Measurements from ENCODE around the gene STEAP4.

DNA sequence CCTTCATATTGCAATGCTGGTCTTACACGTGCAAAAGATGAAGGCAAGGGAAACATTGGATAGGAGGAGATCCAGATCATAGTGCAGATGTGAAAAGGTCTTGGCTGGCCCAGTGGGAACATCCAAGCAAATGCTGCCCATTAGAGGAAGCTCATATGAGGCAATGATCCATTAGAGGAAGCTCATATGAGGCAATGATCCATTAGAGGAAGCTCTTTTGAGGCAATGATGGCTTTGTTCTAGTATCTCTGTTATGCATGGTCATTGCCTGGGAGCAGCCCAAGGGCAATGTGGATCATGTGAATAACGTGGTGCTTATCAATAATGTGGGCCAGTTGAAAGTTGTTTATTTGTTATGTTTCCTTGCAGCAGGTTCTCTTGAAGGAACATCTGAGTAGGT, 37.8 kb downstream of the STEAP4 start:
- TF ChIP-seq, protein P1, sequence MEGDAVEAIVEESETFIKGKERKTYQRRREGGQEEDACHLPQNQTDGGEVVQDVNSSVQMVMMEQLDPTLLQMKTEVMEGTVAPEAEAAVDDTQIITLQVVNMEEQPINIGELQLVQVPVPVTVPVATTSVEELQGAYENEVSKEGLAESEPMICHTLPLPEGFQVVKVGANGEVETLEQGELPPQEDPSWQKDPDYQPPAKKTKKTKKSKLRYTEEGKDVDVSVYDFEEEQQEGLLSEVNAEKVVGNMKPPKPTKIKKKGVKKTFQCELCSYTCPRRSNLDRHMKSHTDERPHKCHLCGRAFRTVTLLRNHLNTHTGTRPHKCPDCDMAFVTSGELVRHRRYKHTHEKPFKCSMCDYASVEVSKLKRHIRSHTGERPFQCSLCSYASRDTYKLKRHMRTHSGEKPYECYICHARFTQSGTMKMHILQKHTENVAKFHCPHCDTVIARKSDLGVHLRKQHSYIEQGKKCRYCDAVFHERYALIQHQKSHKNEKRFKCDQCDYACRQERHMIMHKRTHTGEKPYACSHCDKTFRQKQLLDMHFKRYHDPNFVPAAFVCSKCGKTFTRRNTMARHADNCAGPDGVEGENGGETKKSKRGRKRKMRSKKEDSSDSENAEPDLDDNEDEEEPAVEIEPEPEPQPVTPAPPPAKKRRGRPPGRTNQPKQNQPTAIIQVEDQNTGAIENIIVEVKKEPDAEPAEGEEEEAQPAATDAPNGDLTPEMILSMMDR (IDR thresholded peaks at IDR 0.05): no peak
- TF ChIP-seq POLR2A (IDR thresholded peaks at IDR 0.05): no peak
